Hematopoietic multipotent progenitor cell treated with erythropoietin and hydrocortisone succinate and interleukin-3 and kit ligand, for 4 days (in vitro differentiated cells): ENCODE data around the gene UGT1A7.
"Not testable (repeated sequence)": the region's sequence is repeated elsewhere in the genome, so short reads cannot be mapped to it uniquely, and the experiment has no call there.

Experiments
- DNase-seq: peaks from one replicate; pipeline ENCODE4 v3.0.0-alpha.2; 2015

Gene UGT1A7

GRCh38 chr2:233714121-233714520 lies 32.4 kb downstream of the UGT1A7 start:
- peak; percentile 69 for DNase-seq

- DNase-seq, result no peak
These were observed 36.9 kb downstream of the UGT1A7 start, which contains the start of gene UGT1A4 for GRCh38 chr2:233718552-233718951. UGT1A4 (plus strand) TSS chr2:233718736; CDS start chr2:233718821, 85 bp downstream.

GRCh38 chr2:233728723-233729301 lies 47.1 kb downstream of the UGT1A7 start, which contains the start of gene UGT1A3:
UGT1A3 (plus strand) TSS chr2:233729042; CDS start chr2:233729127, 85 bp downstream.
- no peak for DNase-seq

DNA sequence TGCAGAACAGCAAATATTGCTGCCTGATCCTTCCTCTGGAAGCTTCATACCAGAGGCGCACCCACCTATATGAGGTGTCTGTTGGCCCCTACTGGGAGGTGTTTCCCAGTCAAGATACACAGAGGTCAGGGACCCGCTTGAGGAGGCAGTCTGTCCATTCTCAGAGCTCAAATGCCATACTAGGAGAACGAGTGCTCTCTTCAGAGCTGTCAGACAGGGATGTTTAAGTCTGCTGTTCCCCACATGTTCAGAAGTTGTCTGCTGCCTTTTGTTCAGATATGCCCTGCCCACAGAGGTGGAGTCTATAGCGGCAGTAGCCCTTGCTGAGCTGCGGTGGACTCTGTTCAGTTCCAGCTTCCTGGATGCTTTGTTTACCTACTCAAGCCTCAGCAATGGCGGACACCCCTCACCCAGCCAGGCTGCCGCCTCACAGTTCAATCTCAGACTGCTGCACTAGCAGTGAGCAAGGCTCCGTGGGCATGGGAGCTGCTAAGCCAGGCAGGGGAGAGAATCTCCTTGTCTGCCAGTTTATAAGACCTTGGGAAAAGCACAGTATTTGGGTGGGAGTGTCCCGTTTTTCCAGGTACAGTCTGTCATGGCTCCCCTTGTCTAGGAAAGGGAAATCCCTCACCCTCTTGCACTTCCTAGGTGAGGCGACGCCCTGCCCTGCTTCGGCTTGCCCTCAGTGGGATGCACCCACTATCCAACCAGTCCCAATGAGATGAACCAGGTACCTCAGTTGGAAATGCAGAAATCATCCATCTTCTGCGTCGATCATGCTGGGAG lies 55.4 kb downstream of the UGT1A7 start:
- DNase-seq, result not testable (repeated sequence)

GRCh38 chr2:233740870-233741269 lies 59.2 kb downstream of the UGT1A7 start:
- no peak for DNase-seq

GRCh38 chr2:233743464-233744259 lies 62.0 kb downstream of the UGT1A7 start:
- no peak for DNase-seq

- no peak for DNase-seq
These were observed 63.5 kb downstream of the UGT1A7 start for GRCh38 chr2:233745073-233745755.

DNA sequence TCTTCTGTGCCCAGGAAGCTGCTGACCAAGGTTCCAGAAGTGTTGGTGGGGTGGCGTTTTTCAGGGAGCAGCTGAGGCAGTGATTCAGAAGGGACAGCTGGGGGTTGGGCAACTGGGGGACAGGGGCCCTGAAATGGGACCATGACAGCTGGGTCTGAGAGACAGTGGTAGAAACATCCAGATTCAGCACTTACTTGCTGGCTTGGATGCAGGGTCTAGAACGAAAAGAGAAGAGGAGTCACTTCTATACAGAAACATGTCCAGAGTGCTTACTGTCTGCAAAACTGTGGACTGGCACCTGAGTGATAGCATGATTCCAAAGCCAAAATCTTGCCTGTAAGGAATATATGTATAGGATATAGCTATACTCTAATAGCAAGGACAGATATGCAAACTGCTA lies 64.1 kb downstream of the UGT1A7 start:
- not testable (repeated sequence) for DNase-seq

GRCh38 chr2:233746475-233747282 lies 65.0 kb downstream of the UGT1A7 start:
- no peak for DNase-seq

- DNase-seq, result no peak
These were observed 65.5 kb downstream of the UGT1A7 start for GRCh38 chr2:233747283-233747544.

GRCh38 chr2:233750689-233751088 lies 69.0 kb downstream of the UGT1A7 start:
- DNase-seq, result not testable (repeated sequence)

DNA sequence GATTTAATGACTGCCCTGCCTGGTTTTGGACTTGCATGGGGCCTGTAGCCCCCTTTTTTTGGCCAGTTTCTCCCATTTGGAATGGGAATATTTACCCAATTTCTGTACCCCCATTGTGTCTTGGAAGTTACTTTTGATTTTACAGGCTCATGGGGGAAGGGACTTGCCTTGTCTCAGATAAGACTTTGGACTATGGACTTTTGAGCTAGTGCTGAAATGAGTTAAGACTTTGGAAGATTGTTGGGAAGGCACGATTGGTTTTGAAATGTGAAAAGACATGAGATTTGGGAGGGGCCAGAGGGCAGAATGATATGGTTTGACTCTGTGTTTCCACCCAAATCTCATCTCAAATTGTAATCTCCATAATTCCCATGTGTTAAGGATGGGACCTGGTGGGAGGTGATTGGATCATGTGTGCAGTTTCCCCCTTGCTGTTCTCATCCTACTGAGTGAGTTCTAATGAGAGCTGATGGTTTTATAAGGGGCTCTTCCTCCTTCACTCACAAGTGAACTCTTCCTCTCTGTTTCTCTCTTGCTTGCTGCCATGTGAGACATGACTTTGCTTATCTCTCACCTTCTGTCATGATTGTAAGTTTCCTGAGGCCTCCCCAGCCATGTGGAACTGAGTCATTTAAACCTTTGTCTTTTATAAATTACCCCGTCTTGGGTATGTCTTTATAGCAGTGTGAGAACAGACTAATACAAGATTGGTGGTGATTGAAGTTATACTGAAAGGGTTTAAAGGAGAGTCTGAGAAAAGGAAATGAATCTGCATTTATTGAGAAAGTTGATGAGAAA lies 69.7 kb downstream of the UGT1A7 start:
- not testable (repeated sequence) for DNase-seq

DNA sequence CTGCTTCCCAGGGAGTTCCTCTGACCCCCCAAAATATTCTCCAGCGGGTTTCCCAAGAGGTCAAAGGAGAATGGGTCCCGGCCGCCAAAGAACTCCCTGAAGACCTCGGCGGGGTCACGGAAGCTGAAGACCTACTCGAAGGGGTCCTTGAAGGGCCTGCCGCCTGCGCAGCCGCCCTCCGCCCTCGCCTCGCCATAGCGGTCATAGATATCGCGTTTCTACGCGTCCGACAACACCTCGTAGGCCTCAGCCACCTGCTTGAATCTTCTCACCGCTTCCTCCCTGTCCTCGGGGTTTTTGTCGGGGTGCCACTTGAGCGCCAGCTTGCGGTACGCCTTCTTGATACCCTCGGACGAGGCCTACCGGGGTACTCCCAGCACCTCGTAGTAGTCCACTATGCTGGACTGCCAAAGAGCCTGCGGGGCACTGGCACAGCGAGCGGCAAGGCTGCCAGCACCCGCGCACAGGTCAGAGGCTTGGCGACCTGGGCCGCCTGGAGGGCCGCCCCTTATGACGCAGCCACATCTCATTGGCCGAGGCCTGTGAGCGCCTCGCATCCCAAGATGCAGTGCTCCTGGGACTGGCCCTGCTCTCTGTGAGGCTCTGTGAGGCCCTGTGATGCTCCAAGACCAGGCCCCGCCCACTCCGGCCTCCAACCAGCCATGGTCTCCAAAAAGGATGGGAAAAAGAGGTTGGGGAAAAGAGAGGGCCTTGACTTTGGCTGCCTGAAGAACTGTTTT lies 73.3 kb downstream of the UGT1A7 start:
- no peak for DNase-seq

GRCh38 chr2:233756429-233757081 lies 74.9 kb downstream of the UGT1A7 start:
- no peak for DNase-seq

- DNase-seq, result no peak
These were observed 76.4 kb downstream of the UGT1A7 start for GRCh38 chr2:233758141-233758540.

GRCh38 chr2:233758849-233759248 lies 77.1 kb downstream of the UGT1A7 start:
- no peak for DNase-seq

DNA sequence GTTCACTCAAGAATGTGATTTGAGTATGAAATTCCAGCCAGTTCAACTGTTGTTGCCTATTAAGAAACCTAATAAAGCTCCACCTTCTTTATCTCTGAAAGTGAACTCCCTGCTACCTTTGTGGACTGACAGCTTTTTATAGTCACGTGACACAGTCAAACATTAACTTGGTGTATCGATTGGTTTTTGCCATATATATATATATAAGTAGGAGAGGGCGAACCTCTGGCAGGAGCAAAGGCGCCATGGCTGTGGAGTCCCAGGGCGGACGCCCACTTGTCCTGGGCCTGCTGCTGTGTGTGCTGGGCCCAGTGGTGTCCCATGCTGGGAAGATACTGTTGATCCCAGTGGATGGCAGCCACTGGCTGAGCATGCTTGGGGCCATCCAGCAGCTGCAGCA lies 78.3 kb downstream of the UGT1A7 start, which contains the start of gene UGT1A1:
Gene UGT1A1 (plus strand): TSS at position 228 of the 400 bp plus-strand sequence. CDS start 18 bp downstream, at position 246.
- DNase-seq, result no peak

DNA sequence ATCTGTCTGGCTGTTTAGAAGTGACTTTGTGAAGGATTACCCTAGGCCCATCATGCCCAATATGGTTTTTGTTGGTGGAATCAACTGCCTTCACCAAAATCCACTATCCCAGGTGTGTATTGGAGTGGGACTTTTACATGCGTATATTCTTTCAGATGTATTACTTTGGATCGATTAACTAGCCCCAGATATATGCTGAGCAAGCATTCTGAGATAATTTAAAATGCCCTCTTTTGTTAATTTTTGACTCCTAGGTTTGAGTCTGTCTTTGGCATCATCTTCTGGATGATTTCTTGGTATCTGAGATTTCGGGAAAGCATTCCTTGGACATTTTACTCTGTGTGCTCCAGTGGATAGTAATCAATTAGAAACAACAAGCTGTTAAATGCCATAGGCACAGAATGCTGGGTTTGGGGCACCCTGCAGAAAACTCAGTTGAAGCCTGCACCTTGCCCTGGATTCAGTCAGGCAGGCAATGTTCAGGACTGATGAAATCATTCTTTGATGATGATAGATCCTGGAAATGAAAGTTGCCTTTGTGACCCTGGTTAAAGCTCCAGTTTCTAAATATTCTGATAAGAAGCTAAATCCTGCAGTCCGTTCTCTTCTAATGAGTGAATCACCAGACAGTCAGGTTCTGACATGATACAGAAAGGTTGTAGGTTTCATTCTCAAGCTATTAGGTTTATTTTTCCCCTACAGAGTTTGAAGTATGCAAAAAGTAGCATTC lies 79.5 kb downstream of the UGT1A7 start:
- DNase-seq, result no peak

DNA sequence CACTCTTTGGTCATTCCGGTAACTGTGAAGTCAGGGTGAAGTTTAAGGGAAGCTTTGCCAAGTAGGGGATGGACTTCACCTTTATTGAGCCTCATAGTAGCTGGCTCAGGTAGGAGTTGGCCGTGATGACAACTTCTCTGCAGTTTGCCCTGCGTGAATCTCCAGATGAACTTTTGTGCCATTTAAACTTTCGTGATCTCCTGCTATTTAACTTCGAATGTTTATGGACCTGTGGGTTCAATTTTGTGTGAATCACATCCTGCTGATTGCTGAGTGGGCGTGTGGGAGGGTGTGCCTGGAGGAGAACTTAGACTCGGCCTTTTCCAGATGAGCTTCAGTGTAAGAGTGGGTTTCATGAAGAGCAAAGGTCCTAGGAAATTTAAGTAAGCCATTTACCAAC lies 82.6 kb downstream of the UGT1A7 start:
- DNase-seq, result peak; percentile 35
